HepG2 (cell line): ENCODE measurements around the gene SLC6A8. TPM values are rescaled to one million over a fixed set of nuclear protein-coding genes. Genes with fewer than 3 reads are reported as not detected.
A peak's percentile ranks its signal among the peaks of the same experiment; 100 is the strongest.

Experiments
- ARNT ChIP-seq: fragments of 450-650 bp; IDR thresholded peaks from 2 replicates; pipeline ENCODE4 v1.6.1; 2017
- BCL6 ChIP-seq: IDR thresholded peaks from 2 replicates; pipeline ENCODE4 v1.6.1; 2016; ENCODE audit warnings: missing genetic modification reagents, missing compliant biosample characterization
- ERF ChIP-seq: IDR thresholded peaks from 2 replicates; pipeline ENCODE4 v1.6.1; 2018; ENCODE audit warnings: missing biosample characterization, missing genetic modification reagents
- GATA4 ChIP-seq: sonication (generic); IDR thresholded peaks from 2 replicates; pipeline ENCODE4 v1.6.1; 2016; ENCODE audit warnings: antibody characterized with exemption, low read depth, borderline replicate concordance
- HDAC1 ChIP-seq: sonication (generic); formaldehyde crosslinking; IDR thresholded peaks from 2 replicates; pipeline ENCODE4 v1.5.1; 2020; ENCODE audit warnings: mild to moderate bottlenecking, missing genetic modification reagents
- HIVEP1 ChIP-seq: sonication (generic); formaldehyde crosslinking; IDR thresholded peaks from 2 replicates; pipeline ENCODE4 v1.4.0; 2020; ENCODE audit warnings: mild to moderate bottlenecking, missing genetic modification reagents
- HOXA3 ChIP-seq: sonication (generic); formaldehyde crosslinking; IDR thresholded peaks from 2 replicates; pipeline ENCODE4 v1.5.0; 2020; ENCODE audit warnings: missing genetic modification reagents
- KLF12 ChIP-seq: sonication (generic); formaldehyde crosslinking; IDR thresholded peaks from 2 replicates; pipeline ENCODE4 v1.4.0; 2020; ENCODE audit warnings: missing genetic modification reagents, borderline replicate concordance
- MED13 ChIP-seq: sonication (generic); formaldehyde crosslinking; IDR thresholded peaks from 2 replicates; pipeline ENCODE4 v1.5.0; 2020; ENCODE audit warnings: missing genetic modification reagents
- MEIS1 ChIP-seq: sonication (generic); formaldehyde crosslinking; IDR thresholded peaks from 2 replicates; pipeline ENCODE4 v1.9.0; 2021; ENCODE audit warnings: mild to moderate bottlenecking, missing genetic modification reagents, moderate library complexity, borderline replicate concordance
- MIXL1 ChIP-seq: IDR thresholded peaks from 2 replicates; pipeline ENCODE4 v1.6.1; 2016
- PHB2 ChIP-seq: fragments of 450-650 bp; IDR thresholded peaks from 2 replicates; pipeline ENCODE4 v1.6.1; 2018; ENCODE audit not compliant: partially characterized antibody
- RNF2 ChIP-seq: fragments of 450-650 bp; conservative IDR thresholded peaks from 2 replicates; pipeline ENCODE4 v1.6.1; 2016; ENCODE audit warnings: low read depth
- SOX13 ChIP-seq, 3 experiments: fragments of 450-650 bp in 1 of 3; sonication (generic) in 1 of 3; formaldehyde crosslinking in 1 of 3; IDR thresholded peaks in 2 of 3; conservative IDR thresholded peaks in 1 of 3; 2 replicates each; pipeline versions ENCODE4 v1.5.0 to v1.6.1; 2016 to 2020; ENCODE audit warnings: antibody characterized with exemption in 1 of 3, mild to moderate bottlenecking in 1 of 3, missing compliant biosample characterization in 1 of 3, missing genetic modification reagents in 1 of 3, moderate library complexity in 1 of 3
- SP5 ChIP-seq: IDR thresholded peaks from 2 replicates; pipeline ENCODE4 v1.6.1; 2016; ENCODE audit warnings: low read depth, borderline replicate concordance
- SRSF4 ChIP-seq: fragments of 200-400 bp; formaldehyde crosslinking; IDR thresholded peaks from one replicate; pipeline ENCODE4 v1.6.1; 2018; ENCODE audit warnings: mild to moderate bottlenecking, low read depth, low read length, moderate library complexity; ENCODE audit not compliant: poor library complexity, severe bottlenecking
- YY1 ChIP-seq: IDR thresholded peaks from 2 replicates; pipeline ENCODE4 v1.6.1; 2011; ENCODE audit warnings: low read length, low read depth, moderate library complexity, mild to moderate bottlenecking; ENCODE audit not compliant: insufficient read depth, insufficient replicate concordance
- ZNF343 ChIP-seq: sonication (generic); formaldehyde crosslinking; IDR thresholded peaks from 2 replicates; pipeline ENCODE4 v1.4.0; 2020; ENCODE audit warnings: mild to moderate bottlenecking, missing genetic modification reagents
- polyA plus RNA-seq, 8 experiments: library from polyadenylated mRNA; depleted of rRNA in 3 of 8; stranded (reverse) in 7 of 8; unstranded in 1 of 8; fragments of >200 nt; fragmentation: Illumina TruSeq in 4 of 8; extraction: Trizol in 4 of 8; gene quantifications; 2 replicates each; pipeline versions ENCODE4 v1.2.1 to v1.2.3, GENCODE V29; 2011 to 2016; ENCODE audit warnings: low read depth in 4 of 8, missing spikeins in 1 of 8, mixed read lengths in 1 of 8; ENCODE audit not compliant: insufficient read depth in 1 of 8
- total RNA-seq, 5 experiments: library from RNA; depleted of rRNA; stranded (reverse); fragments of >200 nt; fragmentation: Illumina TruSeq; extraction: Trizol; gene quantifications; 2 replicates each; pipeline ENCODE4 v1.2.3, GENCODE V29; 2016; ENCODE audit warnings: low read depth in 1 of 5
- TF ChIP-seq, protein P1 (sequence below): sonication (generic); formaldehyde crosslinking; IDR thresholded peaks from 2 replicates; pipeline ENCODE4 v1.5.1; 2020; ENCODE audit warnings: missing genetic modification reagents, mild to moderate bottlenecking, borderline replicate concordance
- TF ChIP-seq, protein P2 (sequence below): sonication (generic); formaldehyde crosslinking; conservative IDR thresholded peaks from 2 replicates; pipeline ENCODE4 v1.8.0; 2022; ENCODE audit warnings: mild to moderate bottlenecking, moderate library complexity, missing genetic modification reagents
- TF ChIP-seq, protein P3 (sequence below): sonication (generic); formaldehyde crosslinking; IDR thresholded peaks from 2 replicates; pipeline ENCODE4 v1.5.0; 2020; ENCODE audit warnings: mild to moderate bottlenecking, missing genetic modification reagents, moderate library complexity

Gene SLC6A8
- total and polyA plus RNA-seq, 2 of the 13 experiments (the other 11 are each of a cell fraction or from before 2014, with no cell fraction given) = 13.9 to 176 TPM

DNA sequence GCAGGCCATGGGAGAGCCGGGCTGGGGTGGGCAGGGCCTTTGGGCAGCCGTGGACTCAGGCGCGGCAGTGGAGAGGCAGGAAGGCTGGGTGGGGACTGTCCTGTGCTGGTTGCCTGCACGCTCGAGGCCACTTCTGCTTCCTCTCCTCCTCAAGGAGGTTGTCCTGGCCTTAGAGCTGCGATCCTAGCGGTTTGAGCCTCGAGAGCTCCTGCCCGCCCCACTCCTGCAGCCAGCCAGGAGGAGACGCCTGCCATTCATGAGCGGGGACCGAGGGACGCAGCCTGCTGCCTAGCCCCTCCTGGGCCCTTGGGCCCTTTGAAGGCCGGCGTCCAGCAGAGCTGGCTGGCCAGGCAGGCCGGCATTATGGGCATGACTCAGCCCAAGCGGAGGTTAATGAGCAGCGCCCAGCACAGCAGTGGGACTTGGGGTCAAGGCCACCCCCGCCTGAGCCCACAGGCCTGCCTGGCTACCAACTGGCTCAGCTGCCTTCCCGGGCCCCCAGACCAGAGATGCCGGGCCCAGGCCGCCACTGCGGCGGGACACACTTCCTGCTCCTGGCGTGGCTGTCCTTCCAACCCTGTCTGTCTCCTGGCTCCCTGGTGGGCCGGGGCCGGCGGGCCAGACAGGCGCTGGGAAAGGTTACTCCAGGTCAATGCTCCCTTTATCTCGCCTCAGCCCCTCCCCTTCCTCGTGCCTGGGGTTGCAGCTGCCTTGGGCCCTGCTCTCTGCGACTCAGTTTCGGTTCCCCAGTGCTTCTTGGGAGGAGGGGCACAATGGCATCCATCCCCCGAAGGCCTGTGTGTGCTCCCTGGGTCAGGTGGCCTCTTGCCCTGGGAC, 38.8 kb downstream of the SLC6A8 start (continued):
- no peak for TF ChIP-seq MED13
- no peak for TF ChIP-seq GATA4
- no peak for TF ChIP-seq RNF2
- peak; percentile 77 for TF ChIP-seq YY1
- TF ChIP-seq MEIS1 (CRISPR knock-in tag) = no peak
- TF ChIP-seq BCL6 (CRISPR knock-in tag) = peak; percentile 64
- TF ChIP-seq, protein P1, sequence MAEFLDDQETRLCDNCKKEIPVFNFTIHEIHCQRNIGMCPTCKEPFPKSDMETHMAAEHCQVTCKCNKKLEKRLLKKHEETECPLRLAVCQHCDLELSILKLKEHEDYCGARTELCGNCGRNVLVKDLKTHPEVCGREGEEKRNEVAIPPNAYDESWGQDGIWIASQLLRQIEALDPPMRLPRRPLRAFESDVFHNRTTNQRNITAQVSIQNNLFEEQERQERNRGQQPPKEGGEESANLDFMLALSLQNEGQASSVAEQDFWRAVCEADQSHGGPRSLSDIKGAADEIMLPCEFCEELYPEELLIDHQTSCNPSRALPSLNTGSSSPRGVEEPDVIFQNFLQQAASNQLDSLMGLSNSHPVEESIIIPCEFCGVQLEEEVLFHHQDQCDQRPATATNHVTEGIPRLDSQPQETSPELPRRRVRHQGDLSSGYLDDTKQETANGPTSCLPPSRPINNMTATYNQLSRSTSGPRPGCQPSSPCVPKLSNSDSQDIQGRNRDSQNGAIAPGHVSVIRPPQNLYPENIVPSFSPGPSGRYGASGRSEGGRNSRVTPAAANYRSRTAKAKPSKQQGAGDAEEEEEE (CRISPR knock-in tag) = no peak
- TF ChIP-seq, protein P2, sequence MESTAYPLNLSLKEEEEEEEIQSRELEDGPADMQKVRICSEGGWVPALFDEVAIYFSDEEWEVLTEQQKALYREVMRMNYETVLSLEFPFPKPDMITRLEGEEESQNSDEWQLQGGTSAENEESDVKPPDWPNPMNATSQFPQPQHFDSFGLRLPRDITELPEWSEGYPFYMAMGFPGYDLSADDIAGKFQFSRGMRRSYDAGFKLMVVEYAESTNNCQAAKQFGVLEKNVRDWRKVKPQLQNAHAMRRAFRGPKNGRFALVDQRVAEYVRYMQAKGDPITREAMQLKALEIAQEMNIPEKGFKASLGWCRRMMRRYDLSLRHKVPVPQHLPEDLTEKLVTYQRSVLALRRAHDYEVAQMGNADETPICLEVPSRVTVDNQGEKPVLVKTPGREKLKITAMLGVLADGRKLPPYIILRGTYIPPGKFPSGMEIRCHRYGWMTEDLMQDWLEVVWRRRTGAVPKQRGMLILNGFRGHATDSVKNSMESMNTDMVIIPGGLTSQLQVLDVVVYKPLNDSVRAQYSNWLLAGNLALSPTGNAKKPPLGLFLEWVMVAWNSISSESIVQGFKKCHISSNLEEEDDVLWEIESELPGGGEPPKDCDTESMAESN = no peak; the same call in 1 of the 2 replicates
- TF ChIP-seq HOXA3 = peak; percentile 74
- no peak for TF ChIP-seq ARNT
- peak; percentile 85 for TF ChIP-seq HDAC1
- TF ChIP-seq ERF (CRISPR knock-in tag) = 0 out of 2 replicates have a peak, but pooled peaks have one; percentile 66
- TF ChIP-seq KLF12 = no peak; the same call in 1 of the 2 replicates
- peak; percentile 59; the same call in 1 of the 2 replicates for TF ChIP-seq MIXL1 (CRISPR knock-in tag)
- TF ChIP-seq SP5 (CRISPR knock-in tag) = peak; percentile 65; the same call in 1 of the 2 replicates
- peak; percentile 24; the same call in 1 of the 2 replicates for TF ChIP-seq HIVEP1
- no peak for TF ChIP-seq SOX13 (IDR thresholded peaks at IDR 0.05)
- peak in 1 of 2 experiments; percentile 36; a peak in 1 of 4 replicates for TF ChIP-seq SOX13 (CRISPR knock-in tag; conservative IDR thresholded peaks at IDR 0.05 in 1 of 2, IDR thresholded peaks at IDR 0.05 in 1 of 2)
- no peak for TF ChIP-seq SRSF4
- peak; percentile 52; the same call in 1 of the 2 replicates for TF ChIP-seq ZNF343 (CRISPR knock-in tag)
- TF ChIP-seq, protein P3, sequence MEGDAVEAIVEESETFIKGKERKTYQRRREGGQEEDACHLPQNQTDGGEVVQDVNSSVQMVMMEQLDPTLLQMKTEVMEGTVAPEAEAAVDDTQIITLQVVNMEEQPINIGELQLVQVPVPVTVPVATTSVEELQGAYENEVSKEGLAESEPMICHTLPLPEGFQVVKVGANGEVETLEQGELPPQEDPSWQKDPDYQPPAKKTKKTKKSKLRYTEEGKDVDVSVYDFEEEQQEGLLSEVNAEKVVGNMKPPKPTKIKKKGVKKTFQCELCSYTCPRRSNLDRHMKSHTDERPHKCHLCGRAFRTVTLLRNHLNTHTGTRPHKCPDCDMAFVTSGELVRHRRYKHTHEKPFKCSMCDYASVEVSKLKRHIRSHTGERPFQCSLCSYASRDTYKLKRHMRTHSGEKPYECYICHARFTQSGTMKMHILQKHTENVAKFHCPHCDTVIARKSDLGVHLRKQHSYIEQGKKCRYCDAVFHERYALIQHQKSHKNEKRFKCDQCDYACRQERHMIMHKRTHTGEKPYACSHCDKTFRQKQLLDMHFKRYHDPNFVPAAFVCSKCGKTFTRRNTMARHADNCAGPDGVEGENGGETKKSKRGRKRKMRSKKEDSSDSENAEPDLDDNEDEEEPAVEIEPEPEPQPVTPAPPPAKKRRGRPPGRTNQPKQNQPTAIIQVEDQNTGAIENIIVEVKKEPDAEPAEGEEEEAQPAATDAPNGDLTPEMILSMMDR = peak; percentile 9; the same call in 1 of the 2 replicates
- no peak for TF ChIP-seq PHB2
